GM12872 (cell line): Measurements from ENCODE around the gene GPN1.

Experiments used
- CTCF ChIP-seq: IDR thresholded peaks from 3 replicates; pipeline ENCODE4 v1.5.1; 2011; ENCODE audit warnings: low read depth, mild to moderate bottlenecking, low read length, moderate library complexity; ENCODE audit not compliant: insufficient read depth

The GPN1 gene

GRCh38 chr2:27621524-27621923, 7.3 kb upstream of the GPN1 start:
- no peak for TF ChIP-seq CTCF

DNA sequence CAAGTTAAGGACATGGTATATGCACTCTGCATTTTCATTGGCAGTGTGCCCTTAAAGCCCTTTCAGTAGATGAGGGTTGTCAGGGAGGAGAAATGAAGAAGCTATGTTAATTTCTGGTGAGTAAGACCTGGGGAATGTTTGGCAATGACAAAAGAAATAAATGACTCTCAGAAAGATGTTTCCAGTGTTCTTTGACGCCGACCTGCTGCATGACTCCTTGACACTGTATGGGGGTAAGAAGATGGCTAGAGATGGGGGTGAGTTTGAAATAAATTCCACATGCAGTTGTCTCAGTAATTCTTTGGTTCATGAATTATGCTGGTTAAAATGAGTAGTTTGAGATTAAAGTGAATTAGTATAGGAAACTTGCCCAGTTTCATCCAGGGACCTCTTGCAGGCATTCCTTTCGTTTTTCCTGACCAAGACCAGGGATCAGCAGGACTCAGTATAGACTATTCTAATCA, 5.9 kb upstream of the GPN1 start:
- TF ChIP-seq CTCF = no peak

DNA sequence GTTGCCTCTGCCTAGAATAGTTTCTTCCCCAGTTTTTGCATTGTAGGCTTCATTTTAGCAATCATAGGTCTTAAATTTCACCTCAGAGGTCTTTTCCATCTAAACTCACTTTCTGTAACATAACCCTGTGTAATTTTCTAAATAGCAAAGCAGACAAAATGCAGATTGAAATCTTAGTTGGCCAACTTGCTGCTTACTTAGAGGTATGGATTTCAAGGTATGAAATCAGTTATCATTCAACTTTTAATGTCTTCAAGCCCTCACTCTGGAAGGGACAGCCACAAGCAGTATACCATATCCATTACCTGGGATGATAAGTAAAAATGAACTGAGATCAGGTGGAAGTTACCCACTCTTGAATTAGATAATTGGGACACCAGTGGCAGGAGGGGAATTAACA, 3.9 kb upstream of the GPN1 start:
- TF ChIP-seq CTCF = no peak

DNA sequence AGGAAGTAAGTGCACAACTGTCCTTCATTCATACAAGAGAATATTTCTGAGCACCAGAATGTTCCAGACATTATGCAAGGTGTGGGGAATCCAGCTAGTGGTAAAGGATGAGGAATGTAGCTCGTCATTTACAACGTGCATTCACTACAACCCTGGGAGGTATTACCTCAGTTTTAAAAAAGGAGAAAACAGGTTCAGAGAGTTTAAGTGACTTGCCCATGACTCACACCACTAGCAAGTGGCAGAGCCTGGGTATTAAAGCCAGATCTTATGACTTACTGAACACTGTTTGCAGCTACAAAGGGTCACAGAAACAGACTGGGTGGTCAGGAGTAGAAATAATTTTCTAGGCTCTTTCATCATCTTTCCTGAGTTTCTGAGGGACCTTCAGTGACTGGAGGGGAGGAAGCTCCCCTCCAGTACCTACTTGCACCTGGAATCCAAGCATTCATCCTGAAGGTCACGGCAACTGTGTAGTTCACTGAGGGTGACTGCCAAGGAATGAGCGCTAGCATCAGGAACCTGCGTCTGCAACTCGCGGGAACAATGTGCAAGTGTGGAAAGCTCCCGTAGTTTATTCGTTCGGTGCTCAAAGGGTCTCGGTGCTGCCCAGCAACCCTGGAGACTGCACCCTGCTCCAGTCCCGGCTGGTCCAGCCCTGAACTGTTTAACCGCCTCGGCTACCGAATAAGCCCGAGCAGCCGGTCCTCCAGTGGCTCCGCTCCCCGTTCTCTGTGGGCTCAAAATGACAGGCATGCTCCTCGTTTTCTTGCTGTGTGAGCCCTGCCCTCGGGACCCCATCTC, 685 bp upstream of the GPN1 start:
- no peak for TF ChIP-seq CTCF

DNA sequence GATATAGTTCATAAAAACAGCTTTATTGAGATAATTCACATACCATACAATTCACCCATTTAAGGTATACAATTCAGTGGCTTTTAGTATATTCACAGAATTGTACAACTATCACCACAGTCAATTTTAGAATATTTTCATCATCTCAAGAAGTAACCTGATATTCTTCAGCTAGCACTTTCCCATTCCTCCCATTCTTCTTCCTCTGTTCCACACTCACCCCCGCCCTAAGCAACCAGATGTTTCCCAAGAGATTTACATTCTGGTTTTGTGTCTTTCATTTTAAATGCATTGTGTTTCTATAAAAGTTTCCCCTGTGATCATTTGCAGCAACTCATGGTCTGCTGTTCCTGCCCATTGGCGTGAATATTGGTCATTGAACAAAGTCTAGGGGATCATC, 5.4 kb downstream of the GPN1 start:
- no peak for TF ChIP-seq CTCF

GRCh38 chr2:27636766-27637165, 7.9 kb downstream of the GPN1 start:
- no peak for TF ChIP-seq CTCF

DNA sequence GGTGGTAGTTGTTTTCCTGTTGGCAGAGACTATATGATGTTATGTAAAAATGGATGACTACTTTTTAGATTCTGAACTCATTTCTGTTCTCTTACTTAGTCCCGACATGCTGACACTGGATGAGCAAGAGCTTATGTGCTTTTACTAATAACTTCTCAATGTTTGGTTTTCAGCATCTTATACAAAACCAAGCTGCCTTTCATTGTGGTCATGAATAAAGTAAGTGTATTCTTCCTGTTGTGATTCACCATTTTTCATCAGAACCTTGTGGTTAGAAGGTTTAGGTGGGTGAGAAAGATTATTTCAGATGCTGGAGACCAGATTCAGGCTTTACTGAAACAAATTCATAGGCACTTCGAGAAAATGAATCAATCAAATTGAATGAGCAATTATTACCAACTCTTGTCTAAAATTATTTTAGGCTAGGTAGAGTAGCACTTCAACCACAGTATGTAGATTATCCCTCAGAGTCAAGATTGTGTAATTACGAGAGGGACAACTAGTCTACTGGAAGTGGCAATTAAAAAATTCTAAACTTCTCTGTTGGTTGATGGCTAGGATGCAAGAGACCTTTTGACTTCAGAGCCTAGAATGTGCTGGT, 9.3 kb downstream of the GPN1 start:
- TF ChIP-seq CTCF = no peak
